Stimulated activated CD4-positive, alpha-beta T cell treated with anti-CD3 and anti-CD28 coated beads, Interleukin-4, amount 100 ng/mL, for 4 hours (primary cell): ENCODE data around the gene FAM149B1.
A peak's percentile ranks its signal among the peaks of the same experiment; 100 is the strongest.
"Not testable (repeated sequence)": the region's sequence is repeated elsewhere in the genome, so short reads cannot be mapped to it uniquely, and the experiment has no call there.

Source experiments
- DNase-seq, 2 experiments: peaks; one replicate each; pipeline ENCODE4 v3.0.0-alpha.2; 2020

Gene FAM149B1

DNA sequence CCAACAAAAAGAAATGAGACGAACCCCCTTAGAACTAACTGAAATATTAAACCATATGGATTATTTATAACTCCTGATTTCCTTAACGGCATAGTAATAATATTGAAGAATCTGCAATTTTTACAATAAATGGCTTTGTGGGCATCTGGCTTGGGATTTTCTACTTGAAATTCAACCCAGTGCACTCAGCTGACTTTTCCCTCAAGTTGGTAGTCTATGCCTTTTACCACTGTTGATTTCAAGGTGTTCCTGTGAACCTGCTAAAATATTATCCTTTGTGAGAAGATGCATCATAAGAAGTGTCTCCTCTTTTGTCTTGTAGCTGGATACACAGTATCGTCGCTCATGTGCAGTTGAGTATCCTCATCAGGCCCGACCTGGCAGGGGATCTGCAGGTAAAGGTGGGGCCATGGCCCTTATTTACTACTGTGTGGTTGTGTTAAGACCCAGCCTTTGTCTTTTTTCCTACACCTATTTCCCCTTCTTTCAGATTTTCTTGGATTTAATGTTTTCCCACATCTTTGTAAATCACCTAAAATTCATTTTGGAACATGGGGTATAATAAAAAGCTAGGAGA, 71.2 kb downstream of the FAM149B1 start:
- DNase-seq, result no peak

DNA sequence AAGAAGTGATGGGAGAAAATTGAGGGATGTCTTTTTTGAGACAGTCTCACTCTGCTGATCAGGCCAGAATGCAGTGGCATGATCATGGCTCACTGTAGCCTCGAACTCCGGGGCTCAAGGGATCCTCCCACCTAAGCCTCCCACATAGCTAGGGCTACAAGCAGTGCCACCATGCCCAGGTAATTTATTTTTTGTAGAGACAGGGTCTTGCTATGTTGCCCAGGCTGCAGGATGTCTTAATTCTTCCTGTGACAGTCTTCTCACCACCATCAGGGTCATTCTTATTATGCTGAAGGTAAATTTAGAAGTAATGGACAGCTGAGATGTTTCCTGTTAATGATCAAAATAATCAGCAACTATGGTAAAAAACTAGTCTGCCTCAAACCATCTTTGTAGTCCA, 72.0 kb downstream of the FAM149B1 start:
- no peak for DNase-seq

DNA sequence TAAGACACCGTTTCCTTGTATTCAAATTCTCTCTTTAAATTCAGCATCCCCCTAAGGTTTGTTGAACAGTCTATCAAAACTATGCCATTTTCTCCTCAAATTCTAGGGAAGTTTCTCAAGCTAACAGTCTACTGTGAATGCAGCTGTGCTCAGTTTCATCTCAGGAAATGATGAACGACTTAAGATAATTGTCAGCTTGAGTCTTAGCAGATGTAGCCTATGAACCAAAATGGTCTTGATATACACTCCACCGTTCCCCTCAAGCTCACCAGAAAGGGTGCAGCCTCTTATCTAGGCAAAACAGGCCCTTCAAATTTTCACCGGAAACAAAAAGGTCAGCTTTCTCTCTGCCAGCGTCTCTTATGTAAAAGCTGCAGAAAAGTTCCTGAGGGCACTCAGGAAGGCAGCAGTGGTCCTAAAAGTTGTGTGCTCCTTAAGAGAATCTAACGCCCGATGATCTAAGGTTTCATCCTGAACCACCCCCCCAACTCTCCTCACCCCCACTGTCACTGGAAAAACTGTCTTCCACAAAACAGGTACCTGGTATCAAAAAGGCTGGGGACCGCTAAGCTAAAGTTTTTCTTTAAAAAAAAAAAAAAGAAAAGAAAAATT, 77.1 kb downstream of the FAM149B1 start:
- no peak for DNase-seq

DNA sequence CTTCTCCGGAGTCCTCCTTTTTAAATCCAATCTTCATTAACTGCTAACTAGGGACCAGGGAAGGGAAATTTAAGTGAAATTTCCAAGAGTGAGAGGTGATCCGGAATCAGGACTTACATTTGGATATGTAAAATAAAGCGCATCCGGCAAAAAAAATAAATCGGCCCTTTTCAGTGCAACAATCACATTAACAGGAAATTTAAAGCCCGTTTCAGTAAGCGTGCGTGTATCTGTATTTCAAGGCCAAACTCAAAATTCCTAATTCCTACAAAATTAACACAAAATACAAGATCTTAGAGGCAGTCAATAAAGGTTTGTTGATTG, 78.4 kb downstream of the FAM149B1 start:
- DNase-seq, result no peak

DNA sequence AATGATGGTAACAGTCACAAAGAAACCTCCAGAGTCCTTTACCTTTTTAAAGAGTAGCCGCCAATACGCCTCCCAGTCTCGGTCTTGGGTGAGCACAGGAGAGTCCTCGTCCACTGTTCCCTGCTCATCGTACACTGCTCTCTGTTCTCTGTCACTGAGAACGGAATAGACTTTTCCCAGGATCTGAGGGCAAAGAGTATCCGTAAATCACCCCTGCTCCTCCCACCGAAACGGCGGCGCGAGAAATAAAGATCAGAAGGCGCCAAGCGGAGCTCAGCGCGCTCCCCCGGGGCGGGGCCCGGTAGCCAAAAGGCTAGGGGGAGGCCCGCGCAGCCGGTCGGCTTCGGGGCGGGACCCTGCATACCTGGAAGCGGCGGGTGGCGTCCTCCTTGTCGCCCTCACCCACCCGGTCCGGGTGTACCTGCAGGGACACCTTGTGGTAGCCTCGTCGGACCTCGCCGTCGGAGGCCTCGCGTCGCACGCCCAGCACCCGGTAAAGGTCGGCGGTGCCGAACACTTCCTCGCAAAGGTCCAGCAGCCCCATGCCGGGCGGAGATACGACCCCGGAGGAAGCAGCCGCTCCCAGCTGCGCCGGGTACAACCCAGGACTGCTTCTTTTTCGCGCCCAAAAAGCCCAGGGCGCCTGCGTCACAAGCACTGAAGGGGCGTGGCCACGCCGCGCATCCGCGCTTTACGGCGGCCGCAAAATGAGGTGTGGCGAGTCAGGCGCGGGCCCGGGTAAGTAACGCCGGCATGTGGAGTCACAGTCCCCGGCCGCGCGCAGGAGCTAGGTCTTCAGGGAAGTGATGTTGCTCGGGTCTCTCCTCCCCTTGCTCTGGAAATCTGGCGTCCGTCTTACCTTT, 79.0 kb downstream of the FAM149B1 start, which contains the start of gene DNAJC9:
Gene DNAJC9, minus strand, starts transcription at position 610 of the 863 bp plus-strand sequence. Its CDS starts 66 bp downstream, at position 544.
- DNase-seq, result peak; percentile 95 to 98

DNA sequence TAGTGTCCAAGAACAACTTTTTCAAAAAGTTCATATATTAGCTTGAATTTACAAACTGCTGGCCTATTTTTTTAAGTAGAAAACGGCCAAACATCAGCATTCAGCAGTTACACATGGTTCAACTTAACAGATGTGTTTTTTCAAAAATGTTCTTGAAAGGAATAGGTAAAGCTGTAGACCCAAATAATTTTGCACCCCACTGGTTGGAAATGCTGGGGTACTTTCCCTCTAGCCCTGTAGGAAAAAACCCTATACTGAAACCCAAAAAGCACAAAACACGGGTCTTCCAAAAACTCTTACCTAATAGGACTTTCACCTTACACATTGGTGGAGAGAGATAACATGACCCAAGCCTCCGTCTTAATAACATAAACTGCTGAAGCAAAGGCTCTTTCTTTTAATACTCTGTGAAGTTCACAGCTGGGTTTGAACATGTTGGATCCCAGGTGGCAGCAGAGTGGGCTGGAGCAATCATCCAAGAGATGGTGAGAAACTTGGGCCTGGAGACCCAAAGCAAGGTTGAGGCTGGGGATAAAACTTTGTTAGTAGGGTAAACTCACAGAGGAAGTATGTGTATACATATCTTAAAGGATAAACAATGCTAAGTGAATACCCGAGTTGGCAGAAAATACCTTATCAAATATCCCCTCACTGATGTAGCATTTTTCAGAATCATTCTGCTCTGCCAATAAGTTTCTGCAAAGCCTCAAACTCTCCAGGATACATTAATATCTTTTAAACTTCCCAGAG, 79.8 kb downstream of the FAM149B1 start:
- DNase-seq, result no peak

DNA sequence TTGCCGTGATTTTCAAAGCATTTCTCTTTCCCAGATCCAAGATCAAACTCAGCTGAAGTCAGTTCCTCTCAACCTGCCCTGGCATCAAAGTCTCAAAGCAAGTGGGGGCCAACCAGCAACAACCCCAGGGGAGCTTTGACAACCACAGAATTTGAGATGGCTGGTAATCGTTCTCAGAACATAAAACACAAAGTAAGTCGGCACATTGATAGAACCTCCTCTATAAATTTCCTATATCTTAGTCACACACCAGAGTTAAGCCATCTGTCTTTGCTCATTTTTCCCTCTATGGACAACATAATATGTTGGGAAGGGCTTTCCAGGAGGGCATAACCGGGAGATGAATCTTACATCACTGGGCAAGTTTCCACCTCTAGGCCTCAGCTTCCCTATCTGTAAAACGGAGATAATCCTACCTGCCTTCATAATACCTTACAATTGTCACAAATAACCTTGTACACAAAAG, 80.4 kb downstream of the FAM149B1 start:
- no peak for DNase-seq

DNA sequence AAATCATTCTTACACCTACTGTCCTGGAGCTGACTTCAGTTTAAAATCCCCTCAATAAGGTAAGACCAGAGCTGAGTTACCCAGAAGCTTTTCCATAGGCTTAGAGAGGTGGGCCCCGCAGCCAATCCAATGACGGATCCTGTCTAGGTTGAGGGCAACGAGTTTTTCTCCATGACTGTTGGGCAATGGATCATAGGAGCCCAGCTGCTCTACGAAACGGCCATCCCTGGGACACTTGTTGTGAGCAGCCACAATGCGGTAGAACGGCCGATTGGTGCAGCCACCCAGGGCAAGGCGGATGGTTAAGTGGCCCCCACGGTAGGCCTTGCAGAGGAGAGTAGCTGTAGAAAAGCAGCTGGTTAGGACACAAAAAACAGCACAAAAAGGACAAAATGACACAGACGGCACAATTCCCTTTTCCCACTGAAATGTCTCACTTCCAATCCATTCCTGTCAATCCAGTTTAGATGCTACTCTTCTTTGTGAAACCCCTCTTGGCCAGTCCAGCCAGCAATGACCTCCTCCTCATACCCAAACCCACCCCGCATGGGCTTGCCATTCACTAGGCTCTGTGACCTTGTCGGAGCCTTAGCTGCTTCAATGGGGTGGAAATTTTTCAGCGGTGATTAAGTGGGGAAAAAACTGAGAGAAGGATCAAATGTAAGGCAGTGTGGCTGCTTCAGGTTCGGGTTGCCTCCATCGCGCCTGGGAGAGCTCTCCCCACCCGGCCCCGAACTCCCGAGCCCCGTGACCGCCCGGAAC, 83.9 kb downstream of the FAM149B1 start:
- DNase-seq, result no peak

DNA sequence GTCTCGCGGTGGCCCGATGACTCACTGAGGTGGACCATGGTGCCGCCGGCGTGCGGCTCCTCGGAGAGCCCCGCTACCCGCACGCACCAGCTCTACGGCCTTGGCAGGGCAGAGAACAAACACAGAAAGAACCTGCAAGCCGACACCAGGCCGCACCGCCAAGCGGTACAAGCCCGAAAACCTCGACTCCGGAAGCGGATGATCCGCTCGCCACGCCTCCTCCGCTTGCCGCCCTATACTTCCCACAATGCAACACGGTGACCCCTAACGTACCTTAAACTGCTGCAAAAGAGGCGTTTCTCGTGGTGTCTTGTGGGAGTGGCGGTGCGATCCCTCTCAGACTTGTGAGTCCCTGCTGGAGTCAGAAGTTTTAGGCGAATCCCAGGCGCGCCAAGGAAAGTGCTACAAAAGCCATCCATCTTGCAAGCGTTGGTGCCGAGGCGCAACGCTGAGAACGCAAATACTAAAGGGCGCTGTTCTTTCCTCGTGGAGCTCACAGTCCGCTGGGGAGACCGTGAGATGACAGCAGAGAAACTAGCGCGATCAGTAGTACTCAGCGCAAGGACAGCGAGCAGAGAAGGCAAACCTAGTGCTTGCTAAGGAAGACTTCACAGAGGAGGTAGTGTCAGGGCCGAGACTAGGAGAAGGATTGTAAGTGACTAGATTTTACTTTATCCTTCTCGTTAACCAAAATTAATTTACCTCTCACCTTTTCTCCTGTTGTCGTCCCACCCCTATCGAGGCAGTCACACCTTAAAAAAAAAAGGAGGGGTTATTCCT, 84.7 kb downstream of the FAM149B1 start, which contains the start of gene MRPS16:
Gene MRPS16, minus strand, starts transcription at position 200 of the 780 bp plus-strand sequence. Its CDS starts 162 bp downstream, at position 38.
- peak; percentile 85 to 91 for DNase-seq

DNA sequence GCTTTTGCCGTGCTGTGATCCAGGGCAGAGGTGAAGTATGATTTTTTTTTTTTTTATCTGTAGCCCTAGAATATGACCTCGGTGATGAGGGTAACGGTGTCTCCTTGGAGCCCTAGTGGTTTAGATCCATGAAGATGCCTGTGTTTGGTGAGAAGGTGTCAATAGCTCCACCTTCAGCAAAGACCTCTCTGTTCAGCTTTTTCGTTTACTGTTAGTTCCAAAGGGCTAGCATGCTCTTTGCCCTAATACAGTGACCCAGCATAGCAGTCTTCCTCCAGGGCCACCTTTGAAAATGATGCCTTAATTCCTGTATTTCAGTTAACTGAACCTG, 85.3 kb downstream of the FAM149B1 start:
- no peak for DNase-seq

DNA sequence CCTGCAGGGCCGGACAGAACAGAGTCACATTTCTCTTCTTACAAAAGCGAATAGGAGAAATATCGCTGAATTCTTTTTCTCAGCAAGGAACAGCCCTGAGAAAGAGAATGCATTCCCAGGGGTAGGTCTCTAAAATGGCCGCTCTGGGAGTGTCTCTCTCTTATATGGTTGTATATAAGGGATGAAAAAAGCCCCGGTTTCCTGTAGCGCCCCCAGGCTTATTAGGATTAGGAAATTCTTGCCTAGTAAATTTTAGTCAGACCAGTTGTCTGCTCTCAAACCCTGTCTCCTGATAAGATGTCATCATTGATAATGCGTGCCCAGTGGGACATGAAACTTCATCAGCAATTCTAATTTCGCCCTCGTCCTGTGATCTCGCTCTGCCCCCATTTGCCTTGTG, 90.7 kb downstream of the FAM149B1 start:
- not testable (repeated sequence) for DNase-seq

DNA sequence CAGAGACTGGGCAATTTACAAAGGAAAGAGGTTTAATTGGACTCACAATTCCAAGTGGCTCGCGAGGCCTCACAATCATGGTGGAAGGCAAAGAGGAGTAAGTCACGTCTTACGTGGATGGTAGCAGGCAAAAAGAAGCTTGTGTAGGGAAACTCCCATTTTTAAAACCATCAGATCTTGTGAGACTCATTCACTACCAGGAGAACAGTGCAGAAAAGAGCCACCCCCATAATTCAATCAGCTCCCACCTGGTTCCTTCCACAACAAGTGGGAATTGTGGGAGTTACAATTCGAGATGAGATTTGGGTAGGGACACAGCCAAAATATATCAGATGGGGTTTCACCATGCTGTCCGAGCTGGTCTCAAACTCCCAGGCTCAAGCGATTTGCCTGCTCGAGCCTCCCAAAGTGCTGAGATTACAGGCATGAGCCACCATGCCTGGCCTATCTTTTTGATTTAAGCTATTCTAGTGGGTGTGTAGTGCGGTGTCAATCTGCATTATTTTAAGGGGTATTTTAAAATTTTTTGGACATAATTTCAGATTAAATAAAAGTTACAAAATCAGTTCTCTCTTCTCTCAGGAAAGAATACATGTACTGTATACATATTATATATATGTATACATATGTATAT, 93.6 kb downstream of the FAM149B1 start:
- DNase-seq, result no peak

DNA sequence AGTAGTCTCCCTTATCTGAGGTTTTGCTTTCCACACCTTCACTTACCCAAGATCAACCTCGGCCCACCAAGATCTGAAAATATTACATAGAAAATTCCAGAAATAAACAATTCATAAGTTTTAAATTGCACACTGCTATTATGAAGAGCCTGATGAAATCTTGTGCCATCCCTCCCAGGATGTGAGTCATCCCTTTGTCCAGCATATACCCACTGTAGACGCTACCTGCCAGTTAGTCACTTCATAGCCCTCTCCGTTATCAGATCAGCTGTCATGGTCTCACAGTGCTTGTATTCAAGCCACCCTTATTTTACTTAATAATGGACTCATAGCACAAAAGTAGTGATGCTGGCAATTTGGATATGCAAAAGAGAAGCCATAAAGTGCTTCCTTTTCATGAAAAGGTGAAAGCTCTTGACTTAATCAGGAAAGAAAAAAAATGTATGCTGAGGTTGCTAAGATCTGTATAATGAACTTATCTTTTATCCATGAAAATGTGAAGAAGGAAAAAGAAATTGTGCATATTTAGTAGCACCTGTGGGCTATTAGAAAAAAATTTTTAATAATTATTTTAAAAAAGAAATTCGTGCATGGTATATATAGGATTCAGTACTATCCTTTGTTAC, 94.3 kb downstream of the FAM149B1 start:
- no peak for DNase-seq

DNA sequence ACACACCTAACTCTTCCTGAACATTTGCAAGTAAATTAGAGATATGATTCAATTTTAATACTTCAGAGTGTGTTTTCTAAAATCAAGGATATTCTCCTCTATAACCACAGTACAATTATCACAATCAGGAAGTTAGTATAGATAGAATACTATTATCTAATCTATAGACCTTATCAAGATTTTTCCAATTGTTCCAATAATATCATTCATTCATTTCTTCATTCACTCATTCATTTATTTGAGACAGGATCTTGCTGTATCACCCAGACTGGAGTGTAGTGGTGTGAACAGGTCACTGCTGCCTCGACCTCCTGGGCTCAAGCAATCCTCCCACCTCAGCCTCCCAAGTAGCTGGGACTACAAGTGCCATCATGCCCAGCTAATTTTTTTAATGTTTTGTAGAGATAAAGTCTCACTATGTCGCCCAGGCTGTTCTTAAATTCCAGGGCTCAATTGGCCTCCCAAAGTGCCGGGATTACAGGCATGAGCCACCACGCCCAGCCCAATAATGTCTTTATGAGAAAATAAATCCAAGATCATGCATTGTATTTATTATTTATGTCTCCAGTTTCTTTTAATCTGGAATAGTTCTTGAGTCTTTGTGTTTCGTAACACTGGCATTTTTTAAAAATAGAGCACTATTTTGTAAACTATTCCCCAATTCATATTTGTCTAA, 95.1 kb downstream of the FAM149B1 start:
- no peak for DNase-seq

DNA sequence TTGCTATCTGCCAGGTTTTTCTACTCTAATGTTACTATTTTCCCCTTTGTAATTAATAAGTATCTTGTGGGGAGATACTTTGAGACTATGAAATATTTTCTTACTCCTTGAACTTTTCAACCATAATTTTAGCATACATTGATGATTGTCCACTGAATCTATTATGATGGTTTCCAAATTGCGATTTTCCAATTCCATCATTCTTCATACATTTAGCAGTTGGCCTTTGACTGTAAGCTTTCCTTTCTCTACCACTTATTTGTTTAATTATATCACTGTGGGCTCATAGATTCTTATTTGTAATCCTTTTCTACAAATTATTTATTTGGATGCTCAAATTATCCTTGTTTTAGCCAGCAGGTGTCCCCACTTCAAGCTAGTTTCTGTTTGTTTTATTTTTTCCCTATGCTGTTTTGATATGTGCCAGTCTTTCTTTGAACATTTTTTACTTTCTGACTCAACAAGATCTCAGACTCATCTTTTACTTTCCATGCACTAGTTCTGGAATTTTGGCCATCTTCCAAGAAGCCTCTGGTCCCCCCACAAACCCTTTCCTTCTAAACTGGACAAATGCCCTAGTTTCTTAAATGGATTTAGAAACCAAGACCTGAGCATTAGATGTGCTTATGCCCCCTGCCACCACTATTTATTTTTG, 95.9 kb downstream of the FAM149B1 start:
- no peak for DNase-seq

DNA sequence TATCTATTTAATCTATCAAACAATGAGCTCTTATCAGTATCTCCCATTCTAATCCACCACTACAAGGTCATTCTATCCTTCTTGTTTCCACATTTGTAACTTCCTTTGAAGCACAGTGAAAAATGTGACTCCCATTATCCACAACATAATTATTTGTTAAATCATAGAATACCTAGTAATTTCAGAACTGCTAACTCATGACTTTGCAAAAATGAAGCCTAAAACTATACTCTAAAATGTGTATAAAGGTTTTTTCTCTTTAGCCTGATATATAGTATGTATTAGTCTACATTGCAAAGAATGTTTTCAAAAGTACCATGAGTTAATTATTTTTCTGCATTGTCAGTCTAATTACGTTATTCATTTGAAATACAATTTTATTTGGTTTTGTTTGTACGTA, 96.5 kb downstream of the FAM149B1 start:
- no peak for DNase-seq

DNA sequence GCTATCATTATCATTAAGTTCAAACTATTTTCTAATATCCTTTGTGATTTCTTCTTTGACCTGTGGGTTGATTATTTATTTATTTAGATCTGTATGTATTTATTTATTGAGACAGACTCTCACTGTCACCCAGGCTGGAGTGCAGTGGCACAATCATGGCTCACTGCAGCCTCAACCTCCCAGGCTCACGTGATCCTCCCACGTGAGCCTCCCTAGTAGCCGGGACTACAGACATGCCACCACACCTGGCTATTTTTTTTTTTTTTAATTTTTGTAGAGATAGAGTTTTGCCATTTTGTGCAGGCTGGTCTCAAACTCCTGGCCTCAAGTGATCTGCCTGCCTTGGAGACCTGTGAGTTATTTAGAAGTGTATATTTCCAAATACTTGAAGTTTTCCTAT, 113.2 kb downstream of the FAM149B1 start:
- no peak for DNase-seq

DNA sequence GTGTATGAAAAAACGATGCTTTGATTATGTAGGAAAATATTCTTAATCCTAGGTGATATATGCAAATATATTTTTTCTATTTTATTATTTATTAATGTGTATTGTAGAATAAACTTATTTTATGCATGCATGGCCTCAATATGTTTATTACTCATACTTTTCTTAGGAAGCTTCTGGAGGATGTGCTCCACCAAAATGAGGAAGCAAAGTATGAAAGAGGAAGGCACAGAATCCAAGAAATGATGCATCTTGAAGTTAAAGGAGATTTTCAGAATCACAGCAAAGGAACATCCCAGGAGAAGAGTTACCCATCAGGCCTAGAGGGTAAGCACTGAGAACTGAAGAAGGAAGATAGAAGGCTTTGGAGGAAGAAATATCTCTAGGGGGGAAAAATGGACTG, 119.5 kb downstream of the FAM149B1 start:
- no peak for DNase-seq

DNA sequence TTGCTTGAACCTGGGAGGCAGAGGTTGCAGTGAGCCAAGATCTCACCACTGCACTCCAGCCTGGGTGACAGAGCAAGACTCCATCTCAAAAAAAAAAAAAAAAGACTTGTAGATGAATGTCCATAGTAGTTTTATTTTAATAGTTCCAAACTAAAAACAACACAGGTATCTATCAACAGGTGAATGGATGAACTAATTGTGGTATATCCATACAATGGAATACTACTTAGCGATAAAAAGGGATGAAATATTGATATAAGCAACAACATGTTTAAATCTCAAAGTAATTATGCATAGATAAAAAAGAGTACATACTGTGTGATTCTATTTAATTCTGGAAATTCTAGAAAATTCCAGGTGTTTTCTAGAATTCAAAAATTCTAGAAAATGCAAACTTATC, 122.0 kb downstream of the FAM149B1 start:
- no peak for DNase-seq

DNA sequence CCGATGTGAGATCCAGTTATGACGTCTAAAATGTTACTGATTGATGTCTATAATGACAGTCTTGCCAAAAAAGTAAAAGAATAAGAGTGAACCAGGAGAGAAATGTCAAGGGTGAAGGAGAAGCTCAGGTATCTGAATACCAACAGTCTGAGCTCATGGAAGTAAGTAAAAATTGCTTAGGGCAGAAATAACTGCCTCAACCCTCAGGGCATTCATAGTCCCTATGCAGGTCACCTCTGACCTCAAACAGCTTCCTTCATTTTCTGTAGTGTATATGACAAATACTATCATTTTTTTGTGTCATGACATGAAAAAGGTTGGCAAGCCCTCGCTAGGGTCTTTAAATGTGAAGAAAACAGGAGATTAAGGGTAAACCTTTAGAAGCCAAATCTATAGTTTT, 125.5 kb downstream of the FAM149B1 start:
- no peak for DNase-seq
